ENCODE data around the gene CSMD2. TPM values are rescaled to one million over a fixed set of nuclear protein-coding genes. Genes with fewer than 3 reads are reported as not detected.

Gene CSMD2
- total RNA-seq, 2 experiments from 2014 or later, result not detected

- H3K4me3 Mint-ChIP-seq, result no peak overlapping the region
Measured at GRCh38 chr1:33494929-33495328, 670.1 kb downstream of the CSMD2 start.

GRCh38 chr1:33488624-33489023 is 676.4 kb downstream of the CSMD2 start:
- peaks cover 9% of the 10 kb centered on the region for H3K36me3 ChIP-seq (ENCODE audit: insufficient read depth, low read length)
- H3K27ac ChIP-seq (ENCODE audit: low read depth in 1 of 2, low read length in 2 of 2), result no peak overlapping the region
- H3K9me3 Mint-ChIP-seq, result peaks cover 14% of the 10 kb centered on the region
- no peaks in the 10 kb centered on the region for H3K27me3 ChIP-seq (ENCODE audit: control insufficient read depth in 1 of 2, insufficient read depth in 2 of 2, low read length in 2 of 2)
- H3K4me1 Mint-ChIP-seq (ENCODE audit: low read depth), result no peaks in the 10 kb centered on the region
- H3K36me3 Mint-ChIP-seq (ENCODE audit: low read depth), result peaks cover 90% of the 10 kb centered on the region
- peaks cover 19 to 24% of the 10 kb centered on the region in 2 experiments for H3K9me3 ChIP-seq (ENCODE audit: control insufficient read depth in 1 of 2, insufficient read depth in 1 of 2, low read length in 2 of 2)
- no peaks in the 10 kb centered on the region for H3K27me3 Mint-ChIP-seq
- H3K27ac Mint-ChIP-seq, result no peak overlapping the region
- DNase-seq, result no peak
- TF ChIP-seq, protein P1, sequence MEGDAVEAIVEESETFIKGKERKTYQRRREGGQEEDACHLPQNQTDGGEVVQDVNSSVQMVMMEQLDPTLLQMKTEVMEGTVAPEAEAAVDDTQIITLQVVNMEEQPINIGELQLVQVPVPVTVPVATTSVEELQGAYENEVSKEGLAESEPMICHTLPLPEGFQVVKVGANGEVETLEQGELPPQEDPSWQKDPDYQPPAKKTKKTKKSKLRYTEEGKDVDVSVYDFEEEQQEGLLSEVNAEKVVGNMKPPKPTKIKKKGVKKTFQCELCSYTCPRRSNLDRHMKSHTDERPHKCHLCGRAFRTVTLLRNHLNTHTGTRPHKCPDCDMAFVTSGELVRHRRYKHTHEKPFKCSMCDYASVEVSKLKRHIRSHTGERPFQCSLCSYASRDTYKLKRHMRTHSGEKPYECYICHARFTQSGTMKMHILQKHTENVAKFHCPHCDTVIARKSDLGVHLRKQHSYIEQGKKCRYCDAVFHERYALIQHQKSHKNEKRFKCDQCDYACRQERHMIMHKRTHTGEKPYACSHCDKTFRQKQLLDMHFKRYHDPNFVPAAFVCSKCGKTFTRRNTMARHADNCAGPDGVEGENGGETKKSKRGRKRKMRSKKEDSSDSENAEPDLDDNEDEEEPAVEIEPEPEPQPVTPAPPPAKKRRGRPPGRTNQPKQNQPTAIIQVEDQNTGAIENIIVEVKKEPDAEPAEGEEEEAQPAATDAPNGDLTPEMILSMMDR (IDR thresholded peaks at IDR 0.05), result no peak
- H3K4me1 ChIP-seq (ENCODE audit: insufficient read depth, low read length), result no peaks in the 10 kb centered on the region
- ATAC-seq (ENCODE audit: poor library complexity), result no peak
- H3K4me3 Mint-ChIP-seq, result no peak overlapping the region
- POLR2A ChIA-PET, result no interaction called here
- H3K4me3 ChIP-seq (ENCODE audit: low read length), result no peak overlapping the region
- intact Hi-C loops (cut with DNase I, micrococcal nuclease), result no loop called here
- CTCF ChIA-PET, result no interaction called here

More at GRCh38 chr1:33494929-33495328, 670.1 kb downstream of the CSMD2 start:
- Histone ChIP-seq H3K4me1 (ENCODE audit: insufficient read depth, low read length) (no peaks in the 10 kb centered on the region), H3K36me3 (ENCODE audit: insufficient read depth, low read length) (peaks cover 9% of the 10 kb centered on the region), H3K27me3 (ENCODE audit: control insufficient read depth in 1 of 2, insufficient read depth in 2 of 2, low read length in 2 of 2) (no peaks in the 10 kb centered on the region), H3K27ac (ENCODE audit: low read depth in 1 of 2, low read length in 2 of 2) (no peak overlapping the region), H3K9me3 (ENCODE audit: control insufficient read depth in 1 of 2, insufficient read depth in 1 of 2, low read length in 2 of 2) (peaks cover 38 to 46% of the 10 kb centered on the region in 2 experiments), H3K4me3 (ENCODE audit: low read length) (no peak overlapping the region)
- CTCF ChIA-PET, result no interaction called here
- Mint-ChIP-seq H3K9me3 (peaks cover 28% of the 10 kb centered on the region), H3K27ac (no peak overlapping the region), H3K27me3 (no peaks in the 10 kb centered on the region), H3K36me3 (ENCODE audit: low read depth) (peaks cover 83% of the 10 kb centered on the region), H3K4me1 (ENCODE audit: low read depth) (no peaks in the 10 kb centered on the region)
- TF ChIP-seq, protein P1 (IDR thresholded peaks at IDR 0.05), result no peak
- intact Hi-C loops (cut with DNase I, micrococcal nuclease), result no loop called here
- DNase-seq (no peak), ATAC-seq (ENCODE audit: poor library complexity) (no peak)
- POLR2A ChIA-PET, result no interaction called here

DNA sequence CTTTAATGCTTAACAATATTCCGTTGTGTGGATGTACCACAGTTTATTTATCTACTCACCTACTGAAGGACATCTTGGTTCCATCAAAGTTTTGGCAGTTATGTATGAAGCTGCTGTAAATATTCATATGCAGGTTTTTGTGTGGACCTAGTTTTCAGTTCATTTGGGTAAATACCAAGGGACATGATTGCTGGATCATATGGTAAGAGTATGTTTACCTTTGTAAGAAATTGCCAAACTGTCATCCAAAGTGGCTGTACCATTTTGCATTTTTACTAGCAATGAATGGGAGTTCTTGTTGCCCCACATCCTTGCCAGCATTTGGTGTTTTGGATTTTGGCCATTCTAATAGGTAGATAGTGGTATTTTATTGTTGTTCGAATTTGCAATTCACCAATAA is 682.6 kb downstream of the CSMD2 start:
- Mint-ChIP-seq H3K4me1 (ENCODE audit: low read depth) (no peaks in the 10 kb centered on the region), H3K27ac (no peak overlapping the region), H3K36me3 (ENCODE audit: low read depth) (peaks cover 78% of the 10 kb centered on the region), H3K27me3 (no peaks in the 10 kb centered on the region), H3K9me3 (peaks cover 11% of the 10 kb centered on the region), H3K4me3 (no peak overlapping the region)
- Histone ChIP-seq H3K9me3 (ENCODE audit: control insufficient read depth in 1 of 2, insufficient read depth in 1 of 2, low read length in 2 of 2) (peaks cover 7 to 11% of the 10 kb centered on the region in 2 experiments), H3K27ac (ENCODE audit: low read depth in 1 of 2, low read length in 2 of 2) (no peak overlapping the region), H3K4me3 (ENCODE audit: low read length) (no peak overlapping the region), H3K4me1 (ENCODE audit: insufficient read depth, low read length) (no peaks in the 10 kb centered on the region), H3K36me3 (ENCODE audit: insufficient read depth, low read length) (no peaks in the 10 kb centered on the region), H3K27me3 (ENCODE audit: control insufficient read depth in 1 of 2, insufficient read depth in 2 of 2, low read length in 2 of 2) (no peaks in the 10 kb centered on the region)
- intact Hi-C loops (cut with DNase I, micrococcal nuclease), result no loop called here
- ChIA-PET POLR2A (no interaction called here), CTCF (interaction anchor here (0.6 kb wide), 1 partner anchor 30 kb away, joined by 3 read pairs; no protein-coding TSS in a partner anchor)
- ATAC-seq (ENCODE audit: poor library complexity) (no peak), DNase-seq (no peak)
- TF ChIP-seq, protein P1 (IDR thresholded peaks at IDR 0.05), result no peak

Measured in CD4-positive, alpha-beta T cell (primary cell).